NCI-H187 (cell line): ENCODE measurements around the gene TRABD.
"Not testable (repeated sequence)": the region's sequence is repeated elsewhere in the genome, so short reads cannot be mapped to it uniquely, and the experiment has no call there.

Experiments
- DNase-seq, 2 experiments: peaks; one replicate each; lab custom pipeline; 2025; lab: John Stamatoyannopoulos, UW

Gene TRABD

GRCh38 chr22:50204571-50204970, 18.9 kb downstream of the TRABD start:
- no peak for DNase-seq

GRCh38 chr22:50204998-50205397, 19.3 kb downstream of the TRABD start:
- DNase-seq: not testable (repeated sequence)

GRCh38 chr22:50205781-50206569, 20.3 kb downstream of the TRABD start:
- DNase-seq: no peak

- no peak for DNase-seq
Observed at GRCh38 chr22:50206599-50206998, 20.9 kb downstream of the TRABD start.

- no peak for DNase-seq
Observed at GRCh38 chr22:50207383-50208140, 21.8 kb downstream of the TRABD start.

GRCh38 chr22:50208430-50208938, 22.8 kb downstream of the TRABD start:
- no peak for DNase-seq

GRCh38 chr22:50208939-50209892, 23.5 kb downstream of the TRABD start:
- no peak for DNase-seq

- no peak for DNase-seq
Observed at GRCh38 chr22:50209893-50210292, 24.2 kb downstream of the TRABD start.

GRCh38 chr22:50210378-50211139, 24.8 kb downstream of the TRABD start:
- DNase-seq: no peak

- no peak for DNase-seq
Observed at GRCh38 chr22:50211147-50211546, 25.4 kb downstream of the TRABD start.

- no peak for DNase-seq
Observed at GRCh38 chr22:50213263-50213662, 27.6 kb downstream of the TRABD start.

- DNase-seq: no peak
Observed at GRCh38 chr22:50215297-50216054, 29.8 kb downstream of the TRABD start.

- no peak for DNase-seq
Observed at GRCh38 chr22:50216055-50216683, 30.5 kb downstream of the TRABD start.

GRCh38 chr22:50216684-50217520, 31.2 kb downstream of the TRABD start:
- no peak for DNase-seq

GRCh38 chr22:50217543-50218152, 31.9 kb downstream of the TRABD start:
- no peak for DNase-seq

- no peak for DNase-seq
Observed at GRCh38 chr22:50218153-50218995, 32.7 kb downstream of the TRABD start.

- DNase-seq: no peak
Observed at GRCh38 chr22:50218996-50219727, 33.4 kb downstream of the TRABD start.
